Head of caudate nucleus (tissue), 42 donors: ENCODE data around the gene SPEF1.

Experiments used
- DNase-seq, 42 donors: peaks; one replicate each; pipeline versions ENCODE4 v3.0.0 to v3.0.0-alpha.2; 2020 to 2021; ENCODE audit warnings: mixed read lengths in 7 of 42
- intact Hi-C: fragments of 100-400 bp; cut with DNase I; formaldehyde crosslinking; loops from one replicate; pipeline ENCODE4 v1.15.0; 2022

The SPEF1 gene

GRCh38 chr20:3812975-3813847 is 32.0 kb upstream of the SPEF1 start:
- intact Hi-C loops = no loop called here
- peak in 1 of 42 donors; percentile 19 for DNase-seq

- peak in 1 of 42 donors; percentile 23 for DNase-seq
- intact Hi-C loops = no loop called here
Observed at GRCh38 chr20:3812259-3812681, 31.0 kb upstream of the SPEF1 start.

GRCh38 chr20:3811467-3812258 is 30.4 kb upstream of the SPEF1 start:
- intact Hi-C loops = loop anchor here (2.0 kb wide), 1 partner anchor 15 kb away; the partner anchor contains the start of gene CDC25B
- peak; percentile 93 to 99 (median 98) for DNase-seq

- no peak for DNase-seq
- intact Hi-C loops = no loop called here
Observed at GRCh38 chr20:3808544-3808943, 27.3 kb upstream of the SPEF1 start.

GRCh38 chr20:3804781-3805180 is 23.5 kb upstream of the SPEF1 start:
- DNase-seq = peak in 1 of 42 donors; percentile 13
- intact Hi-C loops = no loop called here

GRCh38 chr20:3804254-3804751 is 23.1 kb upstream of the SPEF1 start:
- intact Hi-C loops = no loop called here
- no peak for DNase-seq

GRCh38 chr20:3803854-3804253 is 22.6 kb upstream of the SPEF1 start:
- no peak for DNase-seq
- intact Hi-C loops = no loop called here

- intact Hi-C loops = no loop called here
- DNase-seq = no peak
Observed at GRCh38 chr20:3803289-3803688, 22.0 kb upstream of the SPEF1 start.

- DNase-seq = no peak
- intact Hi-C loops = no loop called here
Observed at GRCh38 chr20:3802524-3803239, 21.4 kb upstream of the SPEF1 start.

- intact Hi-C loops = no loop called here
- DNase-seq = no peak
Observed at GRCh38 chr20:3801846-3802245, 20.6 kb upstream of the SPEF1 start.

- intact Hi-C loops = no loop called here
- no peak for DNase-seq
Observed at GRCh38 chr20:3801299-3801698, 20.1 kb upstream of the SPEF1 start.

- peak in 1 of 42 donors; percentile 37 for DNase-seq
- intact Hi-C loops = no loop called here
Observed at GRCh38 chr20:3800878-3801260, 19.6 kb upstream of the SPEF1 start.

- intact Hi-C loops = no loop called here
Observed at GRCh38 chr20:3800256-3800877, 19.1 kb upstream of the SPEF1 start.

GRCh38 chr20:3798908-3799248 is 17.6 kb upstream of the SPEF1 start:
- peak in 3 of 42 donors; percentile 28 to 53 (median 52) for DNase-seq
- intact Hi-C loops = no loop called here

More at GRCh38 chr20:3800256-3800877, 19.1 kb upstream of the SPEF1 start:
- DNase-seq = no peak

GRCh38 chr20:3798373-3798768 is 17.1 kb upstream of the SPEF1 start:
- DNase-seq = peak in 22 of 42 donors; percentile 38 to 85 (median 63)
- intact Hi-C loops = no loop called here

- intact Hi-C loops = loop anchor here (2.0 kb wide), 1 partner anchor 13 kb away; no protein-coding TSS in a partner anchor
- DNase-seq = peak in 2 of 42 donors; percentile 41 to 64
Observed at GRCh38 chr20:3797592-3798372, 16.5 kb upstream of the SPEF1 start.

- intact Hi-C loops = loop anchor here (2.0 kb wide), 1 partner anchor 14 kb away; no protein-coding TSS in a partner anchor
- DNase-seq = no peak
Observed at GRCh38 chr20:3797226-3797545, 15.9 kb upstream of the SPEF1 start.
